ENCODE results near the gene EVC.

- TF ChIP-seq ZNF274 (IDR thresholded peaks at IDR 0.05; ENCODE audit: low read depth, low read length) (no peak), YY1 (IDR thresholded peaks at IDR 0.05; ENCODE audit: insufficient read depth, insufficient read length) (no peak)
Measured at GRCh38 chr4:5712931-5713330, 1.9 kb downstream of the EVC start.

Data from NT2/D1 (cell line).